HepG2 (cell line): ENCODE data around the gene PRKCE. TPM values are rescaled to one million over a fixed set of nuclear protein-coding genes. Genes with fewer than 3 reads are reported as not detected.

Source experiments
- GFI1 ChIP-seq: sonication (generic); formaldehyde crosslinking; IDR thresholded peaks from 2 replicates; pipeline ENCODE4 v1.5.0; 2020; ENCODE audit warnings: missing genetic modification reagents, mild to moderate bottlenecking, borderline replicate concordance
- GTF2F1 ChIP-seq: fragments of 150-350 bp; IDR thresholded peaks from 2 replicates; pipeline ENCODE4 v1.6.1; 2014; ENCODE audit warnings: low read length
- GTF3A ChIP-seq: sonication (generic); formaldehyde crosslinking; conservative IDR thresholded peaks from 2 replicates; pipeline ENCODE4 v1.4.0; 2020; ENCODE audit warnings: mild to moderate bottlenecking, missing genetic modification reagents
- HNF1A ChIP-seq, 2 experiments: sonication (generic) in 1 of 2; formaldehyde crosslinking in 1 of 2; IDR thresholded peaks; 2 replicates each; pipeline versions ENCODE4 v1.4.0 to v1.6.1; 2016 to 2020; ENCODE audit warnings: borderline replicate concordance in 1 of 2, low read depth in 1 of 2, mild to moderate bottlenecking in 1 of 2, missing genetic modification reagents in 1 of 2
- NR2C2 ChIP-seq: sonication (generic); formaldehyde crosslinking; IDR thresholded peaks from 2 replicates; pipeline ENCODE4 v1.4.0; 2020; ENCODE audit warnings: missing genetic modification reagents, mild to moderate bottlenecking, moderate library complexity, borderline replicate concordance
- POLR2A ChIP-seq, 2 experiments: IDR thresholded peaks; 2 replicates each; pipeline ENCODE4 v1.6.1; 2011; ENCODE audit warnings: low read depth in 2 of 2, low read length in 2 of 2, mild to moderate bottlenecking in 1 of 2, moderate library complexity in 1 of 2; ENCODE audit not compliant: insufficient read depth in 1 of 2
- RBFOX2 ChIP-seq: fragments of 200-400 bp; formaldehyde crosslinking; IDR thresholded peaks from 2 replicates; pipeline ENCODE4 v1.6.1; 2017; ENCODE audit warnings: low read depth, mild to moderate bottlenecking, low read length
- ZBTB8A ChIP-seq: sonication (generic); formaldehyde crosslinking; IDR thresholded peaks from 2 replicates; pipeline ENCODE4 v1.4.0; 2020; ENCODE audit warnings: mild to moderate bottlenecking, low read depth, missing genetic modification reagents, borderline replicate concordance
- ZMYM3 ChIP-seq: sonication (generic); formaldehyde crosslinking; IDR thresholded peaks from 2 replicates; pipeline ENCODE4 v1.5.1; 2020; ENCODE audit warnings: mild to moderate bottlenecking, missing genetic modification reagents
- ZNF350 ChIP-seq: sonication (generic); formaldehyde crosslinking; IDR thresholded peaks from 2 replicates; pipeline ENCODE4 v1.4.0; 2020; ENCODE audit warnings: mild to moderate bottlenecking, low read depth, missing genetic modification reagents, borderline replicate concordance
- ZNF431 ChIP-seq: sonication (generic); formaldehyde crosslinking; IDR thresholded peaks from 2 replicates; pipeline ENCODE4 v1.9.0; 2022; ENCODE audit warnings: missing genetic modification reagents, low read depth, mild to moderate bottlenecking, borderline replicate concordance
- ZNF556 ChIP-seq: sonication (generic); formaldehyde crosslinking; IDR thresholded peaks from 2 replicates; pipeline ENCODE4 v1.4.0; 2020; ENCODE audit warnings: mild to moderate bottlenecking, missing genetic modification reagents, borderline replicate concordance
- ZNF629 ChIP-seq: sonication (generic); formaldehyde crosslinking; conservative IDR thresholded peaks from 2 replicates; pipeline ENCODE4 v1.5.0; 2020; ENCODE audit warnings: missing genetic modification reagents
- ZNF646 ChIP-seq: sonication (generic); formaldehyde crosslinking; IDR thresholded peaks from 2 replicates; pipeline ENCODE4 v1.9.0; 2021; ENCODE audit warnings: mild to moderate bottlenecking, missing genetic modification reagents
- ZNF672 ChIP-seq: sonication (generic); formaldehyde crosslinking; IDR thresholded peaks from 2 replicates; pipeline ENCODE4 v1.8.1; 2022; ENCODE audit warnings: missing genetic modification reagents
- polyA plus RNA-seq, 8 experiments: library from polyadenylated mRNA; depleted of rRNA in 3 of 8; stranded (reverse) in 7 of 8; unstranded in 1 of 8; fragments of >200 nt; fragmentation: Illumina TruSeq in 4 of 8; extraction: Trizol in 4 of 8; gene quantifications; 2 replicates each; pipeline versions ENCODE4 v1.2.1 to v1.2.3, GENCODE V29; 2011 to 2016; ENCODE audit warnings: low read depth in 4 of 8, missing spikeins in 1 of 8, mixed read lengths in 1 of 8; ENCODE audit not compliant: insufficient read depth in 1 of 8
- total RNA-seq, 5 experiments: library from RNA; depleted of rRNA; stranded (reverse); fragments of >200 nt; fragmentation: Illumina TruSeq; extraction: Trizol; gene quantifications; 2 replicates each; pipeline ENCODE4 v1.2.3, GENCODE V29; 2016; ENCODE audit warnings: low read depth in 1 of 5
- TF ChIP-seq, protein P1 (sequence below): sonication (generic); formaldehyde crosslinking; IDR thresholded peaks from 2 replicates; pipeline ENCODE4 v1.4.0; 2020; ENCODE audit warnings: missing genetic modification reagents

PRKCE gene
- total and polyA plus RNA-seq, 2 of the 13 experiments (the other 11 are each of a cell fraction or from before 2014, with no cell fraction given) = 1.0 to 3.9 TPM

DNA sequence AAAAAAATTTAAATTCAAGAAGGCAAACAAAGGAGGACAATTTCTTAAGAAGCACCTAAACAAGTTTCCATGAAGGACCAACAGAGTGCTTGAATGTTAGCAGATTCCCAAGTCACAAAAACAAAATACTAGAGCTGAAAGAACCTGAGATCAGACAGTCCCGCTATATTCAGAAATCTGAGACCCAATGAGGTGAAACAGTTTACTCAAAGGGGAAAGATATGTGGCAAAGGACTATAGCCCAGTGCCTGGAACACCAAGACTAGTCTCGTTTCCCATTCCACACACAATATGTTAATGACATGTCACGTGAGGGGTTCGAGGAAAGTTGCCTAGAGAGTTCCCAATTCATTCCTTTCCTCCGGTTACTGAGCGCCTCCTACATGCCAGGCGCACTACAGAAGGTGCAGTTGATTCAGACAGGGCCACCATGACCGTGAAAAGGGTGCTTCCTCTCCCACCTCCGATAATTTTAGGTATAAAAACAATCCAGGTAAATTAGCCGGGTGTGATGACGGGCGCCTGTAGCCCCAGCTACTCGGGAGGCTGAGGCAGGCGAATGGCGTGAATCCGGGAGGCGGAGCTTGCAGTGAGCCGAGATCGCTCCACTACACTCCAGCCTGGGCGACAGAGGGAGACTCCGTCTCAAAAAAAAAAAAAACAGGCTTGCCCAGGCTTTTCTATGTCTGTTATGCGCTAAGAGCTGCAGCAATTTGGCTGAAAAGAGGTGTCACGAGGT is 41.0 kb upstream of the PRKCE start (continued):
- TF ChIP-seq HNF1A (IDR thresholded peaks at IDR 0.05; ENCODE audit: low read depth) = no peak
- no peak for TF ChIP-seq HNF1A (CRISPR knock-in tag; IDR thresholded peaks at IDR 0.05; ENCODE audit: borderline replicate concordance)
- TF ChIP-seq ZBTB8A = no peak
- no peak for TF ChIP-seq GTF2F1
- TF ChIP-seq ZNF672 (CRISPR knock-in tag) = no peak
- TF ChIP-seq NR2C2 = no peak
- TF ChIP-seq, protein P1, sequence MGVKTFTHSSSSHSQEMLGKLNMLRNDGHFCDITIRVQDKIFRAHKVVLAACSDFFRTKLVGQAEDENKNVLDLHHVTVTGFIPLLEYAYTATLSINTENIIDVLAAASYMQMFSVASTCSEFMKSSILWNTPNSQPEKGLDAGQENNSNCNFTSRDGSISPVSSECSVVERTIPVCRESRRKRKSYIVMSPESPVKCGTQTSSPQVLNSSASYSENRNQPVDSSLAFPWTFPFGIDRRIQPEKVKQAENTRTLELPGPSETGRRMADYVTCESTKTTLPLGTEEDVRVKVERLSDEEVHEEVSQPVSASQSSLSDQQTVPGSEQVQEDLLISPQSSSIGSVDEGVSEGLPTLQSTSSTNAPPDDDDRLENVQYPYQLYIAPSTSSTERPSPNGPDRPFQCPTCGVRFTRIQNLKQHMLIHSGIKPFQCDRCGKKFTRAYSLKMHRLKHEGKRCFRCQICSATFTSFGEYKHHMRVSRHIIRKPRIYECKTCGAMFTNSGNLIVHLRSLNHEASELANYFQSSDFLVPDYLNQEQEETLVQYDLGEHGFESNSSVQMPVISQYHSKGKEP (CRISPR knock-in tag) = no peak
- no peak for TF ChIP-seq GTF3A (CRISPR knock-in tag)
- TF ChIP-seq ZNF556 (CRISPR knock-in tag) = peak; percentile 49; the same call in 1 of the 2 replicates
- TF ChIP-seq ZNF646 (CRISPR knock-in tag) = no peak
- TF ChIP-seq RBFOX2 = no peak
- no peak for TF ChIP-seq ZNF629 (CRISPR knock-in tag)
- no peak for TF ChIP-seq ZNF350 (CRISPR knock-in tag)
- no peak for TF ChIP-seq GFI1 (CRISPR knock-in tag)
- no peak for TF ChIP-seq ZNF431
- no peak for TF ChIP-seq ZMYM3 (CRISPR knock-in tag)
- TF ChIP-seq POLR2A (IDR thresholded peaks at IDR 0.05; ENCODE audit: insufficient read depth in 1 of 2, low read depth in 2 of 2, low read length in 2 of 2) = 0 out of 4 replicates have a peak, but pooled peaks of 1 of the 2 experiments have one; percentile 14
